Muscle layer of duodenum (tissue), 2 donors: Measurements from ENCODE around the gene NCEH1.

Experiments used
- H3K27ac ChIP-seq: one replicate; pipeline ENCODE4 v1.7.0; 2013; ENCODE audit warnings: mild to moderate bottlenecking, low read length
- H3K27me3 ChIP-seq: one replicate; pipeline ENCODE4 v1.7.0; 2013; ENCODE audit warnings: low read depth, mild to moderate bottlenecking, control low read depth, low read length
- H3K36me3 ChIP-seq, 2 donors: one replicate each; pipeline ENCODE4 v1.7.0; 2013; ENCODE audit warnings: low read length in 2 of 2, control low read depth in 1 of 2, mild to moderate bottlenecking in 1 of 2; ENCODE audit not compliant: insufficient read depth in 2 of 2, control insufficient read depth in 1 of 2
- H3K4me1 ChIP-seq, 2 donors: one replicate each; pipeline ENCODE4 v1.7.0; 2013; ENCODE audit warnings: low read length in 2 of 2, mild to moderate bottlenecking in 2 of 2, control low read depth in 1 of 2, moderate library complexity in 1 of 2; ENCODE audit not compliant: insufficient read depth in 2 of 2, control insufficient read depth in 1 of 2
- H3K4me3 ChIP-seq, 2 donors: one replicate each; pipeline ENCODE4 v1.7.0; 2013; ENCODE audit warnings: low read length in 2 of 2, low read depth in 1 of 2, mild to moderate bottlenecking in 1 of 2
- H3K9me3 ChIP-seq, 2 donors: one replicate each; pipeline ENCODE4 v1.7.0; 2013; ENCODE audit warnings: low read length in 2 of 2, control low read depth in 1 of 2, mild to moderate bottlenecking in 1 of 2; ENCODE audit not compliant: control insufficient read depth in 1 of 2
- donor health status: healthy.

Gene NCEH1

GRCh38 chr3:172635588-172635987 is 75.3 kb downstream of the NCEH1 start:
- Histone ChIP-seq H3K4me3 (no peak overlapping the region), H3K27ac (no peak overlapping the region)

DNA sequence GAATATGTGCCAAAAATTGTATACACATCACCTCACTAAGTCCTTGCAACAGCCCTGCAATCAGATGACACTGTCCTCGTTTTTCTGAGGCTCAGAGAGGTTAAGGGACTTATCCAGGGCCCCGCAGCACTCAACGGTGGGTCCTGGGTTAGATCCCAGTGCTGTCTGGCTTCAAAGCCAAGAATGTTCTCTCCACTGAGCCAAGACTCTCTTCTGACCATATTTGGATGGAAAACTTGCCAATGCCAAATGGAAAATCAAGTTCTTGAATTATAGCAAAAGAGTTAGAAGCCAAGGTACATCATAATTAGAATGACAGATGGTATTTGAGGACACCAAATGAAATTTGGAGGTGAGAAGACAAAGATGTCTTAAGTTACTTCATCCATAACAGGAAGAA is 75.9 kb downstream of the NCEH1 start:
- no peaks in the 10 kb centered on the region for H3K27me3 ChIP-seq
- no peak overlapping the region for H3K27ac ChIP-seq
- H3K4me1 ChIP-seq = peaks cover 0 to 5% of the 10 kb centered on the region in 2 donors
- H3K36me3 ChIP-seq = peaks cover 4 to 7% of the 10 kb centered on the region in 2 donors
- H3K9me3 ChIP-seq = no peaks in the 10 kb centered on the region
- no peak overlapping the region for H3K4me3 ChIP-seq

More at GRCh38 chr3:172635588-172635987, 75.3 kb downstream of the NCEH1 start:
- no peaks in the 10 kb centered on the region for H3K9me3 ChIP-seq
- peaks cover 4 to 7% of the 10 kb centered on the region in 2 donors for H3K36me3 ChIP-seq
- no peaks in the 10 kb centered on the region for H3K27me3 ChIP-seq
- H3K4me1 ChIP-seq = peaks cover 0 to 5% of the 10 kb centered on the region in 2 donors

DNA sequence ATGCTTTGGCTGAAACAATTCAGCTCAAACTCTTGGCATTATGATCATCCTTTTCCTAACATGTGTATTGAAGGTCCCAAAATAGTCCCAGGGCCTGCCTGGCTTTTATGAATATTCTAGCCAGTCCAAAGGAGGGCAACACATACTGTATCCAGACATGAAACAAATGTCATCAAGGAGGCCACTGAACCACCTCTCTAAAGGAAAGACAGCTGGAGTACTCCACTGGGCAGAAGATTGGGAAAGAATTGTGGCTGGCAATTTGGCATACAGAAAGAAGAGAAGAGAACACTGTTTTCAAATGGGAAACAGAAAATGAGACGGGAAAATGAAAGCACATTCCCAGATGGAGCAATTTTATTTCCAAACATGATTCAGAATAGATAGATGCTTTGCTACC is 80.6 kb downstream of the NCEH1 start:
- peaks cover 0 to 5% of the 10 kb centered on the region in 2 donors for H3K4me1 ChIP-seq
- H3K27me3 ChIP-seq = no peaks in the 10 kb centered on the region
- no peak overlapping the region for H3K27ac ChIP-seq
- no peaks in the 10 kb centered on the region for H3K9me3 ChIP-seq
- H3K36me3 ChIP-seq = peaks cover 0 to 7% of the 10 kb centered on the region in 2 donors
- no peak overlapping the region for H3K4me3 ChIP-seq

GRCh38 chr3:172629470-172629869 is 81.4 kb downstream of the NCEH1 start:
- H3K9me3 ChIP-seq = no peaks in the 10 kb centered on the region
- no peak overlapping the region for H3K4me3 ChIP-seq
- H3K4me1 ChIP-seq = no peaks in the 10 kb centered on the region
- H3K27me3 ChIP-seq = no peaks in the 10 kb centered on the region
- peaks cover 0 to 7% of the 10 kb centered on the region in 2 donors for H3K36me3 ChIP-seq
- no peak overlapping the region for H3K27ac ChIP-seq

- H3K4me3 ChIP-seq = no peak overlapping the region
Measured at GRCh38 chr3:172627057-172627809, 83.6 kb downstream of the NCEH1 start.

DNA sequence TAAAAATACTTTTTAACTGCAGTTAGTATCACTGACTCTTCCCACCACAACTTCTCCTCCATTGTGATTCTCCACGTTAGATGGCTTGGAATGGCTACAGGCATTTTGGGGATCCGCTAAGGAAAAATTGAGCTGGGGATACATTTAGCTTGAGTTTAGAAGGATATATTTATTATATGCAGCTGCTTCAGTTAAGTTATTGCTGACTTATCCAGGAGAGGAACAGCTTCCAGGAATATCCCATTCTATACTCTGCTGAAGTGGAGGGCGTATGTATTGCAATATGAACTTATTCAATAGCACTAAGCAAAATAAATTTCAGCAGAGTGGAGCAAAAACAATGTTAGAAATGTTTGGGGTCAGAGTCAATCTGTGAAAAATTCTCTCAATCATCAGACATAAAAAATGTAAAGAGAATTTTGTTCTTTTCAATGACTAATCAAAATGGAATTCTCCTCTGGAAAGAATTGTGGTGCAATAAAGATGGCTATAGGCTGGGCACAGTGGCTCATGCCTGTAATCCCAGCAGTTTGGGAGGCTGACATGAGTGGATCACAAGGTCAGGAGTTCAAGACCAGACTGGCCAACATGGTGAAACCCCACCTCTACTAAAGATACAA is 84.7 kb downstream of the NCEH1 start:
- Histone ChIP-seq H3K27me3 (no peaks in the 10 kb centered on the region), H3K36me3 (no peaks in the 10 kb centered on the region), H3K4me1 (peaks cover 0 to 4% of the 10 kb centered on the region in 2 donors), H3K27ac (no peak overlapping the region), H3K9me3 (no peaks in the 10 kb centered on the region), H3K4me3 (no peak overlapping the region)

More at GRCh38 chr3:172627057-172627809, 83.6 kb downstream of the NCEH1 start:
- Histone ChIP-seq H3K27me3 (no peaks in the 10 kb centered on the region), H3K27ac (peak overlapping the region; percentile 41), H3K9me3 (no peaks in the 10 kb centered on the region), H3K4me1 (peaks cover 0 to 4% of the 10 kb centered on the region in 2 donors), H3K36me3 (no peaks in the 10 kb centered on the region)

DNA sequence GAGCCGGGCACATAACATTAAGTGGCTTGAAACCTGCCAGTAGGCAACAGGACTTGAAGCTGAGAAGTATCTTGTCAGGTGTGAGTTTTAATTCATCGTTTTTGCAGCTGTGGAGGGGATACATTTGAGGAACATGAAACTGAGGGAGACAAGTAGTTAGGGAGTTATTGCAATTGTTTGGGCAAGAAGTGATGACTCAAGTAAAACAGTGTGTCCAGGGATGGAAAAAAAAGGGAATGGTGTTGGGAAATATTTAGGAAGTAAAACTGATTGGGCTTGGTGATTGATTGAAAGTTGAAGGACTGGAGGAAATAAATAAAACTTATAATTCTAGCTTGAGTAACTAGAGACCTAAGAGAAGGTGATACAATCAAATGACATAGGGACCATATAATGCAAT is 85.5 kb downstream of the NCEH1 start:
- Histone ChIP-seq H3K4me3 (no peak overlapping the region), H3K9me3 (no peaks in the 10 kb centered on the region), H3K27me3 (no peaks in the 10 kb centered on the region), H3K27ac (no peak overlapping the region), H3K4me1 (peaks cover 0 to 4% of the 10 kb centered on the region in 2 donors), H3K36me3 (no peaks in the 10 kb centered on the region)

DNA sequence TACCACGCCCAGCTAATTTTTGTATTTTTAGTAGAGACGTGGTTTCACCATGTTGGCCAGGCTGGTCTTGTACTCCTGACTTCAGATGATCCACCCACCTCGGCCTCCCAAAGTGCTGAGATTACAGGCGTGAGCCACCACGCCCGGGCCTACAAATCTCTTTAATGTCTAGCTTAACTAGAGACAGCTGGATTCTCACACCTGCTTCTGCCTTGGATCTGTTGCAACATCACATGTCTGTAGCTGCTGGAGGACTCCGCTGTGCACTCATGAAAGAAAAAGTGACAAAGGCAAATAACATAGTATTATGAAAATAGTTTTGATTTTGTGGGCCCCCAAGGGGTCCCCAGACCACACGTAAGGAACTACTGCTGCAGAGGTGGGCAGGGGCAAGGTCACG is 85.9 kb downstream of the NCEH1 start:
- H3K36me3 ChIP-seq = no peaks in the 10 kb centered on the region
- H3K4me1 ChIP-seq = peaks cover 0 to 4% of the 10 kb centered on the region in 2 donors
- H3K27ac ChIP-seq = no peak overlapping the region

GRCh38 chr3:172622916-172623700 is 87.8 kb downstream of the NCEH1 start:
- Histone ChIP-seq H3K9me3 (no peaks in the 10 kb centered on the region), H3K4me1 (peaks cover 0 to 4% of the 10 kb centered on the region in 2 donors), H3K4me3 (no peak overlapping the region), H3K27me3 (no peaks in the 10 kb centered on the region), H3K36me3 (no peaks in the 10 kb centered on the region), H3K27ac (no peak overlapping the region)

More for the DNA sequence above, 85.9 kb downstream of the NCEH1 start:
- H3K27me3 ChIP-seq = no peaks in the 10 kb centered on the region
- no peaks in the 10 kb centered on the region for H3K9me3 ChIP-seq
- no peak overlapping the region for H3K4me3 ChIP-seq

DNA sequence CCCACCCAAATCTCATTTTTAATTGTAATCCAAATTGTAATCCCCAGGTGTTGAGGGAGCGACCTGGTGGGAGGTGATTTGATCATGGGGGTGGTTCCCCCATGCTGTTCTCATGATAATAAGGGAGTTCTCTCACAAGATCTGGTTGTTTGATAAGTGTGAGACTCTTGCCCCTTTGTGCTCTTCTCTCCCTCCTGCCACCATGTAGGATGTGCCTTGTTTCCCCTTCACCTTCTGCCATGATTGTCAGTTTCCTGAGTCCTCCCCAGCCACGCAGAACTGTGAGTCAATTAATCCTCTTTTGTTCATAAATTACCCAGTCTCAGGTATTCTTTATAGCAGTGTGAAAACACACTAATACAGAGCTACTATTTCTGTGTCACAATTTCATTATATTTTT is 88.7 kb downstream of the NCEH1 start:
- H3K4me3 ChIP-seq = no peak overlapping the region
- no peaks in the 10 kb centered on the region for H3K9me3 ChIP-seq
- no peaks in the 10 kb centered on the region for H3K27me3 ChIP-seq
- H3K27ac ChIP-seq = no peak overlapping the region
- H3K4me1 ChIP-seq = peaks cover 0 to 4% of the 10 kb centered on the region in 2 donors
- H3K36me3 ChIP-seq = no peaks in the 10 kb centered on the region

DNA sequence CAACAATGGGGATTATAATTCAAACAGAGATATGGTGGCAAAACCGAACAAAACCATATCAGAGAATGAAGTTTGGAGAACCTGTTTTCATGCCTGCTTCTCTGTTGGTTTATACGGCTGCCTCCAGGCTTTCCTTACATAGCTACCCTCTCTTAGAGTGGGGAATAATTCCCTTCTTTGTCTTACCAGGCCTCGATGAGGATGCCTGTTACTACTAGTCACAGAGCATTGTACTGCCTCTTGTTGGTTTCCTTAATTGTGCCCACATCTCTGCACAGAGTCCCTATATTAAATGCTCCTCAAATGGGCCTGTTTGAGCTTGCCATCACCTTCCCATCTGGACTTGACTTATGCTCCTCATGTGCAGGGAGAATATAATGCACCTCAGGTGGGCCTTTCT is 92.9 kb downstream of the NCEH1 start:
- H3K4me1 ChIP-seq = peaks cover 0 to 16% of the 10 kb centered on the region in 2 donors
- no peaks in the 10 kb centered on the region for H3K27me3 ChIP-seq
- no peaks in the 10 kb centered on the region for H3K9me3 ChIP-seq
- H3K4me3 ChIP-seq = no peak overlapping the region
- no peaks in the 10 kb centered on the region for H3K36me3 ChIP-seq
- no peak overlapping the region for H3K27ac ChIP-seq
